NCI-H748 (cell line): Measurements from ENCODE around the gene SETD3.

Source experiments
- DNase-seq: peaks from one replicate; lab custom pipeline; 2025; ENCODE audit not compliant: unreplicated experiment; lab: John Stamatoyannopoulos, UW

Gene SETD3

DNA sequence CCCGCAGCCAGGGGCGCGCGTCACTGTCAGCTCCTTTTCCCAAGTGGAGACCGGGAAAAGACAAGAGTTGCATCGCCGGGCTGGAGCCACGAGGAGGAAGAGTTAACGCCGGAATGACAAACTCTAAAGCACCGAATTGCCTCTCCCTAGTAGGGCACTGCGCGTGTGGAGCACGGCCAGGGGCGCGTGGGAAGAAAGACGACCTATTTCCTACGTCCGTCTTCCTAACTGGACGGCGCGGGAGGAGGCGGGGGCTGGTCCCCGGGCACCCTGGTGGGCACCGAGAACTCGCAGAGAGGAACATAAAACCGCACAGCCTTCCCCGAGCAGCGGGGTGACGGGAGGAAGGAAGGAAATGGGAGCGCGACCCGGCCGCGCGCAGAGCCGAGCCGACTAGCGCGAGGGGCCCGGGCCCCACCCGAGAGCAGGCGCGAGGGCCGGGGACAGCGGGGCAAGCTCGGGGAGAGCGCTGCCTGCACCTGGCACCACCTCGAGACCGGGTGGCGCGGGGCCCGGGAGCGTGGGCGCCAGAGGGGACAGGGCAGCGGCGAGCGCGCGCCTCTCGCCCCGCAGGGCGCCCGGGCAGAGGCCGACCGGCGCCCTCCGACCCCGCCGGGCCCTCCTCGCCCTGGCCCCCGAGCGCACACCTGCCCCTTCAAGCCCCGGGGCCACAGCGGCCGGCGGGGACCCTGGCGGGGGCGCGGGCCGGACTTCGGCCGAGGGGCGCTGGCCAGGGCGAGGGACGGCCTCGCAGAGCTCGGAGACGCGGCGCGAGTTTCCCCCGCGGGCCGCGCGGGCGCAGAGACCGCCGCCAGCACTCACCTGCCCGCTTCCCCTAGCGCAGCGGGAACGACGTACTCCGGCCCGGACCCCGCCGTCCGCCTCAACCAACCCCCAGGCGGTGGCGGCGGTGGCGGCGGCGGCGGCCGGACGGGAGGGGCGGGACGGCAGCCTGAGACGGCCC lies at the start of gene SETD3:
TSS of gene SETD3 (minus strand) at position 954 of the 964 bp plus-strand sequence. CDS start 15,054 bp downstream, outside the sequence.
- DNase-seq = peak; percentile 68

DNA sequence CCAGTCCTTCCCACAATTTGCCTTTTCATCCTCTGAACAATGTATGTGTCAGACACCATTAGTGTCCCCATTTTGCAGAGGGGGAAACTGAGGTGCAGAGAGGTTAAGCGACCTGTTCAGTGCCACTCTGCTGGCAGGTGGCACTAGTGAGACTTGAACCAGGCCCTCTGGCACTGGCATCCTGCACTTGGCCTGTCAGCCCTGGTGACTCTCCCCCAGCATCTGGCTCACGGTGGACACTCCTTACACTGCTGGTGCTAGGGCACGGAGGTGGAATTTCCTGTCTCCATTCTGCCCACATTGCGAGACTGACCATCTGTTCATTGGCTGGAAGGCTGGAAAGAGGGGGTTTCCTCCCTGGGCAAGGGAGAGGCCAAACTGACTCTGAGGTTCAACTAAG lies 49.2 kb upstream of the SETD3 start:
- no peak for DNase-seq

DNA sequence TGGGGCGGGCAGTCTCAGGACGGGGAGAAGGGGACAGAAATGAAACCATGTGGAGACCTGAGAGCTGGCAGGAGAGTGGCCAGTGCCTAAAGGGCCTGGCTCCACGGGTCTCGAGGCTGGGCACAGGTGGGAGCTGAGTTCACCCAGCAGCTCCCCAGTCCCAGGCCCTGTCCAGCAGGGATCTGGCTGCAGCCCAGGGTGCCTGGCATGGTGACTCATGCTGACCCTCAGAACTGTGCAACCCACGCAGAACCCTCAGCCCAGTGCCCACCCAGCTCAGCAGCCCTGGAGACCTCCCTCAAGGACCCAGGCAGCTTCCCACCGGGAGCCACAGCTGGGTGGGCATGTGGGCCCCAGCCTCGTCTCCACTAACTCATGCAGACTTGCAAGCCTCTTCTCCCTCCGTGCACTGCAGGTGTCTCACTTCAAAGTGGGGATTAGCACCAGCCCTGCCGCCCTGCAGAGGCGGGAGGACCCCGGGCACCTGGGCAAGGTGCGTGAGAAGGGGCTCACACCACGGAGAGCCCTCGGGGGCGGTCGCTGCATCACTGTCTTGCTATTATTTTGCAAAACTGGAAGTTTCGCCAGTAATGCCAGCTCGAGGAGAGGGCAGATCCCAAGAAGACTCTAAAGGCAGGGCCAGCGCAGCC lies 46.9 kb upstream of the SETD3 start:
- DNase-seq = no peak

- no peak for DNase-seq
Measured at GRCh38 chr14:99527026-99527425, 46.4 kb upstream of the SETD3 start.

DNA sequence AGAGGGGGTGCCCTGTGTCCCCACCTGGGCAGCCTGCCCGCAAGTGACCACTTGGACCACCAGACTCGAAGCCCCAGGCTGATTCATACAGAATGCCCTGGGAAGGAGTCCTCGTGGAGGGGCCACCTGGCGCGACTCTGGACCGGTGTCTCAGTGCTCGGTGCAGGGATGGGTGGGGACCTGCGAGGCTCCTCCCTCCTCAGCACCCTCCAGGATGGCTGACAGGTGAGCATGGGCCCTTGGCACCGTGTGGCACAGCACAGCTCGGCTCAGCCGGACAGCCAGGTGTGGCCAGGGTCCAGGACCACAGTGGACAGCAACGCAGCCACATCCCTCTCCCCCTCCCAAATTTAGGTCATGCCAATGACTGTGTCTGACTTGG lies 45.0 kb upstream of the SETD3 start:
- no peak for DNase-seq

- no peak for DNase-seq
Measured at GRCh38 chr14:99524804-99525698, 44.4 kb upstream of the SETD3 start.

GRCh38 chr14:99524091-99524661 lies 43.5 kb upstream of the SETD3 start:
- peak; percentile 26 for DNase-seq

- no peak for DNase-seq
Measured at GRCh38 chr14:99523704-99524055, 43.0 kb upstream of the SETD3 start.

DNA sequence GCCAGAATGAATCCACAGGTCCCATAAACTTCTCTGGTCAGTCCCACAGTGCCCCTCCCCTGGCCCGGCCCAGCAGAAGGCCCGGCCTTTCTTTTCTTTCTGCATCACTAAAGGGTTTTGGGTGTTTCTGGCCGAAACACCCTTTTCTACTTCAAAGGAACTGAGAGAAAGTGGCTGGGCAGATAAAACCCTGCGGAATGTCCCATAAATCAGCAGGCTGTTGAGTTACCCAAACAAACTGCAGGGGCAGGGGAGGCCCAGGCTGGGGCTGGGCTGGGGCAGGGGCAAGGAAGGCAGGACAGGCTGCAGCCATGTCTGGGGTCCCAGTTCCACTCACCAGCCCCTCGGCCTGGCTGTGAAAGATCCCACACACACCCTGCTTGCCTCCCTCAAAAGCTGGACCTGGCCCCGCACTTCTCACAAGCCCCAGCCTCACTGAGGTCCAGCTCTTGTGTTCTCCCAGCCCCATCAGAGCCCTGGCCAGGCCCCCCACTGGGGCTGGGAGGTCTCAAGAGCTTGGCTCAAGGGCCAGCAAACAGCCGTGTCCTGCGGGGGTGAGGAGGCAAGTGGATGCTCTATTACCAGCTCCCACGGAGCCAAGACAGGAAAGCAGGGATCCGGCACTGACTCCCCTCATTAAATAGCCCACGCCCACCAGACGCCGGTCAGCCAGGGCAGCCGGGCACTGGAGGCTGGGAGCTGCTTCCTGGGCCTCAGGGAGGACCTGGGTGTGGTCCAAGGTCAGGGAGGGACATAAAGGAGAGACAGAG lies 42.5 kb upstream of the SETD3 start:
- DNase-seq = no peak

GRCh38 chr14:99522457-99522891 lies 41.8 kb upstream of the SETD3 start:
- DNase-seq = no peak

DNA sequence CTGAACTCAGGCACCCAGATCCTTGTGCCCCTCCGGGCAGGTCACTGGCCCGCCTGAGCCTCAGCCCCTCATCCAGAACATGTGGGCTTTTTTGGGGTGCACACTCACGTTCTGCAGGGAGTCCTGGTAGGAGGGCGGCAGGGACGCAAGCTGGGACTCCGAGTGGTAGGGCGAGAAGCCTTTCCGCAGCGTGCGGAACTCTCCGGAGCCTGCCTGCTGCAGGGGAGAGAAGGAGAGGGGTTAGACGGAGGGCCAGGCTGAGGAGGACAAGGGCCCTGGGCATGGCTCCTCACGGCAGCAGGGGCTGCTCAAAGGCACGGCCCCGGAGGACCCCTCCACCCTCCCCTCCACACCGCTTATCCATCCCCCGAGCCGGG lies 41.4 kb upstream of the SETD3 start:
- no peak for DNase-seq

DNA sequence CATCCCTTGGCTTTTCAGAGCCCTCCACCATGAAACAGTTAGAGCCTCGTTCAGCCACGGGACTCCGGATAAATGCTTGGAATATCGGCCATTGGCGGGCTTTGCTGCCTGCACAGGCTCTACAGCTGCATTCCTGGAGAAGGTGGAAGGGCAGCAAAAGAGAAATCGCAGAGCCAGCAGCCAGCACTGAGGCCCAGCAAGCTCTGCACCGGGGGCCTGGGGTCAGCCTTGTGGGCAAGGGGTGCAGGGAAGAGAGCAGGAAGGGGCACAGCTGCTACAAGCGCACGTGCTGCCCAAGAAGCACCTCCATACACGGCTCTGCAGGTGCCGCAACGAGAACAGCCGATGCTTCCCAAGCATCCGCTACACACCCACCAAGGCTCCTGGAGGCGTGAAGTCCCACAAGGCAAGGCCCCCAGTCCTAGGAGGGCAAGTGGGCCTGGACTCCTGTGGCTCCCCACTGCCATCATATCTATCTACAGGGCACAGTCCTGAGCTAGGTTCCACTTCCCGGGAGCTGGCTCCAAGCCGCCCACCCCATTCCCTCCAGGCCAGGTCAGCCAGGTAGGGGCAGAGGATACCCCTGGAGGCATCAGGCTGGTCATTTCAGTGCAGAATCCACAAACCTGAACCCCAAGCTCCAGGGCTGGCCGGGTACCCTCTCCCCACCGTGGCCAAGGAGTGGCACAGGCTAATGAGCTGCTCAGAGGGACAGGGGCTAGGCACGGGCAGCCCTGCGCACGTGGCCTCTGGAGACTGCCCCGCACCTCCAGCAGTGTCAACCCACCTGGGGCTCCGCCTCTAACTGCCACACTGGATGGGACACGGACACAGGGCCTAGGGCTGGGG lies 40.7 kb upstream of the SETD3 start:
- no peak for DNase-seq

DNA sequence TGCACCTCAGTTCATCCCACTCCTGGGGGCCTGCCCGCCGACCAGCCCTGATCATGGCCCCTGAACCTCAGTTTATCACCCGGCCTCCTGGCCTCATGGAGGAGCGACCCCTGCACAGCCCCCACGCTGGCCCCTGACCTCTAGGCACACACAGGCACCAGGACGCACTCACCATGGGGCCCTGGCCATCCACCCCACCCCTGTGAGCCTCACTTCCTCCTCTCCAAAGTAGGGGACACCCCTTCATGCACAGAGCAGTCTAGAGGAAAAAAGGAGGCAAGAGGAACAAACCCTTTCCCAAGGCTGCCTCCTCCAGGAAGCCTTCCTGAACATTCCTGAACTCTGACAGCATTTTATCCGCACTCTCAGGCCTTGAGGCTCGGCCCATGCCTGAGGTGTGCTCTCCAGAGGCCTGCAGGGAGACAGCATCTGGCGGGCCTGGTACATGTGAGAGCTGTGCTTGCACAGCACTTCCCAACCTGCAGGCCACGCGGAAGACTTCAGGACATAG lies 40.0 kb upstream of the SETD3 start:
- DNase-seq = no peak

GRCh38 chr14:99519931-99520421 lies 39.3 kb upstream of the SETD3 start:
- no peak for DNase-seq

DNA sequence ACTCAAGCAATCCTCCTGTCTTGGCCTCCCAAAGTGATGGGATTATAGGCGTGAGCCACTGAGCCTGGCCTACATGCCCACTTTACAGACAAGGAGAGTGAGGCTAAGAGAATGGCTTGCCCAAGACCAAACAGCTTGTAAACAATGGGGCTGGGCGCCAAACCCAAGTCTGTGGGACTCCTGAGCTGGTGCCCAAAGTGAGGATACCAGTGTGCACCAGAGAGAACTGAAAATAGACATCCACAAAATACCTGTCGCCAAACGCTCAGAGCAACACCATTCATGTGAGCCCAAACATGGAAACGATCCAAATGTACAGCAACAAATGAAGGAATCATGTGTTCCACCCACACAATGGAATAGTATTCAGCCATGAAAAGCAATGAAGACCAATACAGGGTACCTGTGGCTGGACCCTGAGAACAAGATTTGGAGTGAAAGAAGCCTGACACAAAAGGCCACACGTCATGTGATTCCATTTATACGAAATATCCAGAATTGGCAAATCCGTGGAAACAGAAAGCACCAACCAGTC lies 38.8 kb upstream of the SETD3 start:
- no peak for DNase-seq

DNA sequence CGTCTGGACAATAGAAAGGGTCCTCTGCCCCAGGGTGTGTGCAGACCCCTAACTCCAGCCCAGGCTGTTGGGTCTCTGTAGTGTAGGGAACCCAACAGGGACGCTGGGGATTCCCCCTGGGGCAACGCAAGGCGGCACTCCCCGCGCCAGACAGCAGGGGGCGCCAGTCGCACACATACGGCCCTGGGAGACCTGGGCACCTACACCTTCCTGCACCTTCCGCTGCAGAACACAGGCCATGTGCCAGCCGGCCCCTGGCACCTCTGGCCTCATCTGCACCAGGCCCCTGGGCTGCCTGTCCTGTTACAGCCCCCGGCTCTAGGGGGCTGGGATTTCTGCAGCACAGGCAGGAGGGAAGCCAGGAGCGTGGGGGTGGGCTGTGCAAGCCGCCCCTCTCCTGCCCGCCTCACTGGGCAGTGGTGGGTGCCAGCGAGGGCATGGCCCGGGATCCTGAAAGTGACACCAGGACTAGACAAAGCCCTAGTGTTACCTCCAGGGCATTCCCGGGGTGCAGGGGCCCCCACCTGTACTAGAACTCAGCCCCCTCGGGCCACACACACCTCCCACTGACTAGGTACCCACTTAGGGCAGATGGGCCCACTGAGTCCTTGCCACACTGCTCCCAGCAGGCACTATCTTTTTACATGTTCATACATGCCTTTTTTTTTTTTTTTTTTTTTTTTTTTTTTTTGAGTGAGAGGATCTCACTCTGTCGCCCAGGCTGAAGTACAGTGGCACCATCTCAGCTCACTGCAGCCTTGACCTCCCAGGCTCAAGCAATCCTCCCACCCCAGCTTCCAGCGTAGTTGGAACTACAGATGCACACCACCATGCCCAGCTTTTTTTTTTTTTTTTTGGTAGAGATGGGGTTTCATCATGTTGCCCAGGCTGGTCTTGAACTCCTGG lies 38.0 kb upstream of the SETD3 start:
- peak; percentile 76 for DNase-seq

GRCh38 chr14:99517643-99518381 lies 37.2 kb upstream of the SETD3 start:
- DNase-seq = no peak
